Muscle of arm (tissue), 12 donors: Measurements from ENCODE around the gene LIMS1. TPM values are rescaled to one million over a fixed set of nuclear protein-coding genes. Genes with fewer than 3 reads are reported as not detected.
"Not testable (repeated sequence)": the region's sequence is repeated elsewhere in the genome, so short reads cannot be mapped to it uniquely, and the experiment has no call there.

Experiments used
- DNase-seq: peaks from one replicate; pipeline ENCODE4 v3.0.0-alpha.2; 2013
- polyA plus RNA-seq, 12 donors: library from polyadenylated mRNA; unstranded; fragments of 120-200 nt; gene quantifications; one replicate each; pipeline ENCODE4 v1.2.1, GENCODE V29; 2013; ENCODE audit not compliant: insufficient read length in 12 of 12

Gene LIMS1
- polyA plus RNA-seq, 12 donors: 42.9 to 63.8 (median 50.8) TPM; not detected in 1

DNA sequence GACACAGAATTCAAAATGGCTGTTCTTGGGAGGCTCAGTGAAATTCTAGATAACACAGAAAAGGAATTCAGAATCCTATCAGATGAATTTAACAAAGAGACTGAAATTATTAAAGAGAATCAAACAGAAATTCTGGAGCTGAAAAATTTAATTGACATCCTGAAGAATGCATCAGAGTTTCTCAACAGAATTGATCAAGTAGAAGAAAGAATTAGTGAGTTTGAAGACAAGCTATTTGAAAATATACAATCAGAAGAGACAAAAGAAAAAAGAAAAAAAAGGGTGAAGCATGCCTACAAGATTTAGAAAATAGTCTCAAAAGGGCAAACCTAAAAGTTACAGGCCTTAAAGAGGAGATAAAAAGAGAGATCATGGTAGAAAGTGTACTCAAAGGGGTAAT lies 173.0 kb downstream of the LIMS1 start:
- DNase-seq: no peak

DNA sequence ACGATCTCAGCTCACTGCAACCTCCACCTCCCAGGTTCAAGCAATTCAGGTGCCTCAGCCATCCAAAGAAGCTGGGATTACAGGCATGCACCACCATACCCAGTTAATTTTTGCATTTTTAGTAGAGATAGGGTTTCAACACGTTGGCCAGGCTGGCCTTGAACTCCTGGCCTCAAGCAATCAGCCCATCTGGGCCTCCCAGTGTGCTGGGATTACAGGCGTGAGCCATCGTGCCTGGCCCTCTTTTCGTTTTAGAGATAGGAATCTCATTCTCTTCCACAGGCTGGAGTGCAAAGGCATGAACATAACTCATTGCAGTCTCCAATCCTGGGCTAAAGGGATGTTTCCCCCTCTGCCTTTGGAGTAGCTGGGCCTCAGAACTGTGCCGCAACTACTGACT lies 182.7 kb downstream of the LIMS1 start:
- not testable (repeated sequence) for DNase-seq

DNA sequence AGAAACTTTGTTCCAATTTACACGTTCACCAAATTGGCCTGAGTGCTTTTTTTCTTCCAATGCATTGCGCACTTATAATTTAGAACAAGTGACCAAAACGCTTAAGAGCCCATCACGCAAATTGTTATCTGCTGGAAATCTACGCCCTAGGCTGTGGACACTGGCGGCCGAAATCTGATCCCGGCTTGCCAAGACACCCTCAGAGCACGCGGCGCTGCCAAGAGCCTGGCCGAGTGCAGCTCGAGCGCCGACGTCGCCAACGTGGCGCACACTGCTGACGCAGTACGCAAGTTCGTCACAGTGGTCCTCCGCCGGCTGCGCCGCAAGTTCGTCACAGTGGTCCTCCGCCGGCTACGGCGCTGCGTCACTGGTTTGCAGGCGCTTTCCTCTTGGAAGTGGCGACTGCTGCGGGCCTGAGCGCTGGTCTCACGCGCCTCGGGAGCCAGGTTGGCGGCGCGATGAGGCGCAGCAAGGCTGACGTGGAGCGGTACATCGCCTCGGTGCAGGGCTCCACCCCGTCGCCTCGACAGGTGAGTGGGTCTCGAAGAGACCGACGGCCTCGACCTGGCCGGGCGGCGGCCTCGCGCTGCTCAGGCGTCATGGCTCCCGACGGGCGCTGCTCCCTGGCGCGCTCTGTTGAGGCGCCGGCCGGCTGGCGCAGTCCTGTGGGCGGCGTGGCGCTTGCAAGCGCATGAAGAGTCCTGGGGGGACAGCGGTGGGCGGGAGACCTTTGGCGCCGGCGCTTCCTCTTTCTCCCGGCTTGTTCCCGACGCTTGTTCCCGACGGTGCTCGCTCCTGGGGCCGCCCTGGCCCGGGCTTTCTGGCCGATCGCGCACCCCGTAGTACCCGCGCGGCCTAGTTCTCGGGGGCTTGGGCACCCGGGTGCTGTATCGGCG lies 185.1 kb downstream of the LIMS1 start, which contains the start of gene RANBP2:
Gene RANBP2, plus strand, starts transcription at position 334 of the 896 bp plus-strand sequence. Its CDS starts 125 bp downstream, at position 459.
- DNase-seq: peak; percentile 98

DNA sequence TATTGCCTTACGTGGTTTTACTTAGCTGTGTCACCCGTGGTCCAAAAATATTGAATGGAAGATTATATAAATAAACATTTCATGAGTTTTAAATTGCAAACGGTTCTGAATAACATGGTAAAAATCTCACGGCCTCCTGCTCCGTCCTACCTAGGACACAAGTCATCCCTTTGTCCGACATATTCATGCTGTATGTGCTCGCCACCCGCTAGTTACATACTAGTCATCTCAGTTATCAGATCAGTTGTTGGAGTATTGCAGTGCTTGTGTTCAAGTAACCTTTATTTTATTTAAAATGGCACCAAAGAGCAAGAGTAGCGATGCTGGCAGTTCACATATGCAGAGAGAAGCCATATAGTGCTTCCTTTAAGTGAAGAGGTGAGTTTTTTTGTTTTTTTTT lies 191.8 kb downstream of the LIMS1 start:
- DNase-seq: not testable (repeated sequence)

DNA sequence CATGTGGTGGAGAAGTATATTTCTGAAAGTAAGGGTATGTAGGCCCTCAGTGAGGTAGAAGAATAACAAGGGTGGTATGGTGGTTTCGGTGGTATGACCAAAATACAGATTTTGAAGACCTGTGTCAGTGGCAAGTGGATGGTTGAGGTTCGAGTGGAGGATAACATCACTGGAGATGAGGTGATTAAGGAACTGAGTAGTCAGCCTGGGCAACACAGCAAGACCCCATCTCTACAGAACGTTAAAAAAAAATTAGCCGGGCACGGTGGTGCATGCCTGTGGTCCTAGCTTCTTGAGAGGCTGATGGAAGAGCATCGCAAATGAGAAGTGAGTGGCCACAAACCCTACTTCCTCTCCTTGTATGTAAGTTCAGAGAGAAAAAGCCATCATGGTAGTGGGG lies 200.4 kb downstream of the LIMS1 start:
- not testable (repeated sequence) for DNase-seq

Other genes starting within 250 kb of the LIMS1 start
- gene SULT1C2, start 245.6 kb upstream of the LIMS1 start, polyA plus RNA-seq: 10 to 100 TPM in 1 of 12 donors, 1 to 10 TPM in 4, under 1 TPM in 5, not detected in 2; 0.07 to 14.5 (median 0.80) TPM
- gene SULT1C4, start 156.5 kb upstream of the LIMS1 start, polyA plus RNA-seq: 10 to 100 TPM in 11 of 12 donors, not detected in 1; 15.8 to 27.9 (median 20.1) TPM
- 10 to 100 TPM in 11 of 12 donors, not detected in 1; 19.8 to 38.8 (median 25.1) TPM for gene GCC2, start 85.3 kb upstream of the LIMS1 start, polyA plus RNA-seq
- gene RANBP2, start 185.0 kb downstream of the LIMS1 start, polyA plus RNA-seq: 10 to 100 TPM; 29.6 to 58.3 (median 41.1) TPM